Neutrophil (primary cell): ENCODE data around the gene ANP32A.

Experiments used
- H3K27ac ChIP-seq: fragments of 200-600 bp; sonication (generic); 2 replicates; pipeline ENCODE4 v1.5.1; 2016; ENCODE audit warnings: mild to moderate bottlenecking, moderate library complexity
- H3K27me3 ChIP-seq: fragments of 200-600 bp; sonication (generic); 2 replicates; pipeline ENCODE4 v1.6.0; 2016; ENCODE audit warnings: mild to moderate bottlenecking
- H3K36me3 ChIP-seq: fragments of 200-600 bp; sonication (generic); 2 replicates; pipeline ENCODE4 v1.5.1; 2017
- H3K4me1 ChIP-seq, 2 experiments: fragments of 200-600 bp in 1 of 2; sonication (generic) in 1 of 2; 1 replicate in 1 of 2; 2 replicates in 1 of 2; pipeline versions ENCODE4 v1.5.1 to v1.6.1; 2013 to 2016; ENCODE audit warnings: low read depth in 1 of 2, low read length in 1 of 2, mild to moderate bottlenecking in 1 of 2, moderate library complexity in 1 of 2; ENCODE audit not compliant: control insufficient read depth in 1 of 2, insufficient read depth in 1 of 2
- H3K4me3 ChIP-seq, 2 experiments: fragments of 200-600 bp in 1 of 2; sonication (generic) in 1 of 2; 1 replicate in 1 of 2; 2 replicates in 1 of 2; pipeline ENCODE4 v1.5.1; 2013 to 2016; ENCODE audit warnings: low read depth in 1 of 2, low read length in 1 of 2, mild to moderate bottlenecking in 1 of 2, moderate library complexity in 1 of 2
- H3K9me3 ChIP-seq: fragments of 200-600 bp; sonication (generic); 2 replicates; pipeline ENCODE4 v1.5.1; 2016
- CTCF ChIP-seq: fragments of 200-600 bp; sonication (generic); IDR thresholded peaks from 2 replicates; pipeline ENCODE4 v1.5.1; 2016; ENCODE audit warnings: antibody characterized with exemption

Gene ANP32A

GRCh38 chr15:68815598-68815997 is 5.1 kb downstream of the ANP32A start:
- H3K9me3 ChIP-seq: no peaks in the 10 kb centered on the region

GRCh38 chr15:68814596-68814995 is 6.1 kb downstream of the ANP32A start:
- peaks cover 9% of the 10 kb centered on the region for H3K36me3 ChIP-seq
- peaks cover 57 to 67% of the 10 kb centered on the region in 2 experiments for H3K4me1 ChIP-seq
- no peak overlapping the region for H3K4me3 ChIP-seq
- H3K27me3 ChIP-seq: no peaks in the 10 kb centered on the region
- H3K27ac ChIP-seq: peak overlapping the region; percentile 100
- TF ChIP-seq CTCF: no peak
- no peaks in the 10 kb centered on the region for H3K9me3 ChIP-seq

More at GRCh38 chr15:68815598-68815997, 5.1 kb downstream of the ANP32A start:
- H3K27ac ChIP-seq: peak overlapping the region; percentile 100
- no peak for TF ChIP-seq CTCF
- peaks cover 57 to 60% of the 10 kb centered on the region in 2 experiments for H3K4me1 ChIP-seq
- H3K36me3 ChIP-seq: no peaks in the 10 kb centered on the region
- peak overlapping the region; percentile 97 to 99 for H3K4me3 ChIP-seq
- H3K27me3 ChIP-seq: no peaks in the 10 kb centered on the region

- Histone ChIP-seq H3K27ac (peak overlapping the region; percentile 65), H3K9me3 (no peaks in the 10 kb centered on the region), H3K36me3 (peaks cover 22% of the 10 kb centered on the region), H3K27me3 (no peaks in the 10 kb centered on the region), H3K4me3 (no peak overlapping the region), H3K4me1 (peaks cover 64 to 82% of the 10 kb centered on the region in 2 experiments)
- TF ChIP-seq CTCF: no peak
Measured at GRCh38 chr15:68812597-68813431, 7.9 kb downstream of the ANP32A start.

GRCh38 chr15:68812069-68812468 is 8.6 kb downstream of the ANP32A start:
- Histone ChIP-seq H3K4me1 (peaks cover 60 to 80% of the 10 kb centered on the region in 2 experiments), H3K9me3 (no peaks in the 10 kb centered on the region), H3K36me3 (peaks cover 22% of the 10 kb centered on the region), H3K27me3 (no peaks in the 10 kb centered on the region), H3K27ac (peak overlapping the region; percentile 65), H3K4me3 (no peak overlapping the region)
- TF ChIP-seq CTCF: no peak

- H3K4me1 ChIP-seq: peaks cover 35 to 56% of the 10 kb centered on the region in 2 experiments
- H3K36me3 ChIP-seq: peaks cover 32% of the 10 kb centered on the region
- H3K9me3 ChIP-seq: no peaks in the 10 kb centered on the region
- H3K4me3 ChIP-seq: no peak overlapping the region
- no peaks in the 10 kb centered on the region for H3K27me3 ChIP-seq
- peak overlapping the region; percentile 50 for H3K27ac ChIP-seq
- TF ChIP-seq CTCF: no peak
Measured at GRCh38 chr15:68809517-68809916, 11.2 kb downstream of the ANP32A start.
